ENCODE data around the gene POLG2.
"Not testable (repeated sequence)": the region's sequence is repeated elsewhere in the genome, so short reads cannot be mapped to it uniquely, and the experiment has no call there.

The POLG2 gene

DNA sequence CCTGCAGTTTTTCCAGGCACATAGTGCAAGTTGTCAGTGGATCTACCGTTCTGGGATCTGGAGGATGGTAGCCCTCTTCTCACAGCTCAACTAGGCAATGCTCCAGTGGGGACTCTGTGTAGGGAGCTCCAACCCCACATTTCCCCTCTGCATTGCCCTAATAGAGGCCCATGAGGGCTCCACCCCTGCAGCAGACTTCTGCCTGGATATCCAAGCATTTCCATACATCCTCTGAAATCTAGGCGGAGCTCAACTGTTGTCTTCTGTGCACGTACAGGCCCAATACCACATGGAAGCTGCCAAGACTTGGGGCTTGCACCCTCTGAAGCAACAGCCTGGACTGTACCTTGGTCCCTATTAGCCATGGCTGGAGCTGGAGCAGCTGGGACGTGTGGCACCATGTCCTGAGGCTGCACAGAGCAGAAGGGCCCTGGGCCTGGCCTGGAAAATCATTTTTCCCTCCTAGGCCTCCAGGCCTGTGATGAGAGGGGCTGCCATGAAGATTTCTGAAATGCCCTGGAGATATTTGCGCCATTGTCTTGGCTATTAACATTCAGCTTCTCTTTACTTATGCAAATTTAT is 58.8 kb downstream of the POLG2 start:
- no peak for DNase-seq

DNA sequence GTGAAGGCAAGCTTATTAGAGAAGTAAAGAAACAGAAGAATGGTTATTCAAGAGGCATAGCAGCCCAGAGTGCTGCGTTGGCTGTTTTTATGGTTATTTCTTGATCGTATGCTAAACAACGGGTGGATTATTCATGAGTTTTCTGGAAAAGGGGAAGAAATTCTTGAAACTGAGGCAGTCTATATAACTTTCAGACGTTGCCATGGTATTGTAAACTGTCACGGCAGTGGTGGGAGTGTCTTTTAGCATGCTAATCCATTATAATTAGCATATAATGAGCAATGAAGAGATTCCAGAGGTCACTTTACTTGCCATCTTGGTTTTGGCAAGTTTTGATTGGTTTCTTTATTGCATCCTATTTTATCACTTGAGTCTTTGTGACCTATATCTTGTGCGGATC is 65.3 kb downstream of the POLG2 start:
- DNase-seq, result no peak

DNA sequence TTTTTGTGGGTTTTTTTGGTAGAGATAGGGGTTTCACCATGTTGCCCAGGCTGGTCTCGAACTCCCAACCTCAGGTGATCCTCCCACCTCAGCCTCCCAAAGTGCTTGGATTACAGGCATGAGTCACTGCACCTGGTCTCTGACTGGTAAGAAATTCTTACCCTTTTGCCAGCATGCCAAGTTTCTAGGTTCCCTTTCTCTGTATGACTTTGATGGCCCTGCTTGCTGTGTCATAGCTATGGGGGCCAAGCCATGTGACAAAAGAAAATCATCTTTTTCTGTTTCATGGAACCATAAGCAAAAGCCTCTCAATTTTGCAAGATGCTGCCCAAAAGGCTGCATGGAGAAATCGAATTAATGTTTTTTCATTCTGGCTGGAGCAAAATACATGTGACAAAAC is 66.8 kb downstream of the POLG2 start:
- not testable (repeated sequence) for DNase-seq

DNA sequence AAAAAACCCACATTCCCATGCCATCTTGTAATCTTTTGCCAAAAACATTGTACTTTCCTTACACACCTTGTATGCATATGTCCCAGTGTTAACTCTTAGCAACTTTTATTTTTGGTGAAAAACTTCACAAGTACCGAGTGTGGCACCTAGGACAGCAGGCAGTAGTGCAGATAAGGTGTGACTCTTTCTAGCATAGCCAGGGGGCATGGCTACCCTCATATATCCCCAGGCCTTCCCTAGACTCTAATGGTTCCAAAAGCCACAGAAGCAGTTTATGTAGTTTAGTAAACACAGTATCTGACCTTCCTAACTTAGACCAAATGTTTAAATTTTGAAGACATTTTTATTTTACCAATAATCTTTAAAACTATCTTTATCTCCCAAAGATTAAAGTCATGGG is 68.4 kb downstream of the POLG2 start:
- no peak for DNase-seq

Data from fibroblast of upper back skin (primary cell).